ENCODE measurements around the gene FOXJ2. TPM values are rescaled to one million over a fixed set of nuclear protein-coding genes. Genes with fewer than 3 reads are reported as not detected.

The FOXJ2 gene
- total RNA-seq, 1 experiment from 2014 or later, result 5.5 TPM

DNA sequence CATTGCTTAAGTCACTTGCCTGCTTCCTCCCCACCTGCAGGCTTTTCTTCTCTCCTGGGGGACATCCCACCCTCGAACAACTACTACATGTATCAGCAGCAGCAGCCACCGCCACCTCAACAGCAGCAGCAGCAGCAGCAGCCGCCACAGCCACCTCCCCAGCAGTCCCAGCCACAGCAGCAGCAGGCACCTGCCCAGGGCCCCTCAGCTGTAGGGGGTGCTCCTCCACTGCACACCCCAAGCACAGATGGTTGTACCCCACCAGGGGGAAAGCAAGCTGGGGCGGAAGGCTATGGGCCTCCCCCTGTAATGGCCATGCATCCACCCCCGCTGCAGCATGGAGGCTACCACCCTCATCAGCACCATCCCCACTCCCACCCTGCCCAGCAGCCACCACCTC is 15.3 kb downstream of the FOXJ2 start:
- Histone ChIP-seq H3K23ac (ENCODE audit: insufficient read length, low read depth, low read length) (no peak overlapping the region), H3K9ac (ENCODE audit: extremely low read depth, insufficient read length, low read length) (no peak overlapping the region), H3K9me3 (ENCODE audit: control insufficient read depth, low read depth, low read length) (no peaks in the 10 kb centered on the region), H3K14ac (ENCODE audit: insufficient read depth, low read length) (no peak overlapping the region), H3K27me3 (ENCODE audit: insufficient read depth, low read length) (no peaks in the 10 kb centered on the region), H4K91ac (ENCODE audit: insufficient read length, low read depth, low read length) (no peak overlapping the region), H4K5ac (ENCODE audit: insufficient read length, low read depth, low read length) (no peak overlapping the region), H3K4me2 (ENCODE audit: insufficient read depth, insufficient read length, low read length) (no peak overlapping the region), H2BK20ac (ENCODE audit: low read depth, low read length, poor library complexity, severe bottlenecking) (no peak overlapping the region), H2BK15ac (ENCODE audit: low read depth, low read length) (no peak overlapping the region), H2BK120ac (ENCODE audit: low read depth, low read length, poor library complexity, severe bottlenecking) (no peak overlapping the region), H3K27ac (ENCODE audit: insufficient read length, low read depth, low read length) (no peak overlapping the region), H2BK5ac (ENCODE audit: insufficient read length, low read length) (no peak overlapping the region), H4K8ac (replicated peaks; ENCODE audit: insufficient read length, low read depth, low read length) (no peak overlapping the region), H3K4me1 (ENCODE audit: insufficient read depth, low read length) (no peaks in the 10 kb centered on the region), H3K18ac (ENCODE audit: insufficient read length, low read depth, low read length) (no peak overlapping the region), H3K23me2 (ENCODE audit: insufficient read length, low read depth, low read length, poor library complexity, severe bottlenecking) (no peaks in the 10 kb centered on the region), H2AK5ac (ENCODE audit: insufficient read length, low read length) (no peak overlapping the region), H3K56ac (ENCODE audit: insufficient read length, low read depth, low read length) (no peak overlapping the region), H3T11ph (ENCODE audit: low read length) (no peak overlapping the region), H3K4ac (ENCODE audit: low read depth, low read length) (no peak overlapping the region), H2BK12ac (ENCODE audit: insufficient read length, low read depth, low read length) (no peak overlapping the region), H4K20me1 (ENCODE audit: control insufficient read depth, insufficient read depth, insufficient read length) (no peaks in the 10 kb centered on the region), H3K79me2 (ENCODE audit: insufficient read depth, low read length) (no peaks in the 10 kb centered on the region), H2AFZ (ENCODE audit: low read length) (no peak overlapping the region), H3K79me1 (ENCODE audit: insufficient read depth, low read depth, low read length, poor library complexity, severe bottlenecking) (no peaks in the 10 kb centered on the region)
- H3K4me1 Mint-ChIP-seq, result no peaks in the 10 kb centered on the region
- WGBS (ENCODE audit: extremely low coverage, insufficient read length, low lambda C conversion rate), result no CpG with 5 or more reads among the region's 5 CpGs
- H3K27me3 Mint-ChIP-seq (ENCODE audit: low read depth), result no peaks in the 10 kb centered on the region
- H3K9me3 Mint-ChIP-seq, result no peaks in the 10 kb centered on the region
- DNase-seq, result no peak
- H3K27ac Mint-ChIP-seq, result no peak overlapping the region; a peak in 1 of 7 replicates
- TF ChIP-seq, protein P1, sequence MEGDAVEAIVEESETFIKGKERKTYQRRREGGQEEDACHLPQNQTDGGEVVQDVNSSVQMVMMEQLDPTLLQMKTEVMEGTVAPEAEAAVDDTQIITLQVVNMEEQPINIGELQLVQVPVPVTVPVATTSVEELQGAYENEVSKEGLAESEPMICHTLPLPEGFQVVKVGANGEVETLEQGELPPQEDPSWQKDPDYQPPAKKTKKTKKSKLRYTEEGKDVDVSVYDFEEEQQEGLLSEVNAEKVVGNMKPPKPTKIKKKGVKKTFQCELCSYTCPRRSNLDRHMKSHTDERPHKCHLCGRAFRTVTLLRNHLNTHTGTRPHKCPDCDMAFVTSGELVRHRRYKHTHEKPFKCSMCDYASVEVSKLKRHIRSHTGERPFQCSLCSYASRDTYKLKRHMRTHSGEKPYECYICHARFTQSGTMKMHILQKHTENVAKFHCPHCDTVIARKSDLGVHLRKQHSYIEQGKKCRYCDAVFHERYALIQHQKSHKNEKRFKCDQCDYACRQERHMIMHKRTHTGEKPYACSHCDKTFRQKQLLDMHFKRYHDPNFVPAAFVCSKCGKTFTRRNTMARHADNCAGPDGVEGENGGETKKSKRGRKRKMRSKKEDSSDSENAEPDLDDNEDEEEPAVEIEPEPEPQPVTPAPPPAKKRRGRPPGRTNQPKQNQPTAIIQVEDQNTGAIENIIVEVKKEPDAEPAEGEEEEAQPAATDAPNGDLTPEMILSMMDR (conservative IDR thresholded peaks at IDR 0.05), result no peak
- H3K4me3 Mint-ChIP-seq, result no peak overlapping the region
- peaks cover 26 to 58% (median 52%) of the 10 kb centered on the region in 3 experiments; a peak in 6 of 7 replicates for H3K36me3 Mint-ChIP-seq (ENCODE audit: insufficient read depth in 1 of 3, low read depth in 3 of 3)

All from H9 (cell line).